Stimulated activated CD8-positive, alpha-beta memory T cell treated with anti-CD3 and anti-CD28 coated beads, Interleukin-4, amount 100 ng/mL, for 1 hour (primary cell): ENCODE data around the gene GPR161.

Experiments
- DNase-seq, 2 donors: peaks; one replicate each; pipeline ENCODE4 v3.0.0-alpha.2; 2020; ENCODE audit warnings: low read depth in 2 of 2, low spot score in 1 of 2

The GPR161 gene

GRCh38 chr1:168042362-168042761 lies 94.4 kb downstream of the GPR161 start:
- DNase-seq = no peak

DNA sequence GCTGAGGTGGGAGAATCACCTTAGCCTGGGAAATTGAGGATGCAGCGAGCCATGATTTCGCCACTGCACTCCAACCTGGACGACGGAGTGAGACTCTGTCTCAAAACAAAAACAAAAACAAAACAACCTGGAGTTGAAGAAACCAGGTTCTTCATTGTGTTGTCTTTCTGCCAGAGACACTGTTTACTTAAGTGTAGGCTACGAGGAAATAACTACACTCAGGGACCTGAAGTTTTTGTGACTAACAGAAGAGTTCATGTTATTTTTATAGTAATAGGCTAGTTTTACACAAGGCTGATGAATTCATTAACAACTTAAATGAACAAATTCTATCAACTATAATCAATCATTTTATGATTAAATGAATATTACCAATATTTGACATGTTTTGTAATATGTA lies 101.4 kb downstream of the GPR161 start:
- DNase-seq = no peak

- no peak for DNase-seq
Measured at GRCh38 chr1:168032029-168032428, 104.7 kb downstream of the GPR161 start.

DNA sequence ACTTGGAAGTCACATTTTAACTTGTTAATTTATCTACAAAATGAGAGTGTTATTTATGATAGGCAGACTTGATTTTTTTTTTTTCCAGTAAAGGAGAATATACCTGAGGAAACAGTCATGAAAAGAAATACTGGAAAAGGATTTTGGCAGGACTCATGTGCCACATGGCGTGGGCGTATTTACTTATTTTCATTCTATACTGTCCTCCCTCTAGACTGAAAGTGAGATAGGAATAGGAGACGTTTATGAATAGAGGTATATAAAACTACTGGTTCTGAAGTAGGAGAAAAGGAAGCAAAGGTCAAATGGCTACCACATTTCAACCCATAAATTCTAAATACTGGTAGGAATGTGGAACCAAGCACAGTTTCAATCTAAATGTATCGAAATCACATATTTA lies 105.1 kb downstream of the GPR161 start:
- DNase-seq = no peak

GRCh38 chr1:168031198-168031597 lies 105.5 kb downstream of the GPR161 start:
- no peak for DNase-seq
